Mesenchymal stem cell (in vitro differentiated cells and primary cell): Measurements from ENCODE around the gene FGGY.
"Not testable (repeated sequence)": the region's sequence is repeated elsewhere in the genome, so short reads cannot be mapped to it uniquely, and the experiment has no call there.

ENCODE experiments used
- DNase-seq: peaks from one replicate; pipeline ENCODE4 v3.0.0-alpha.2; 2013
- H2AFZ ChIP-seq: one replicate; pipeline ENCODE4 v1.6.1; 2013; ENCODE audit warnings: low read depth, mild to moderate bottlenecking, control low read depth, inconsistent platforms, low read length, moderate library complexity
- H2AK5ac ChIP-seq: 2 replicates; pipeline ENCODE4 v1.6.1; 2013; ENCODE audit warnings: low read length, moderate library complexity, mild to moderate bottlenecking, inconsistent platforms; ENCODE audit not compliant: severe bottlenecking
- H2BK120ac ChIP-seq: one replicate; pipeline ENCODE4 v1.6.1; 2013; ENCODE audit warnings: low read depth, mild to moderate bottlenecking, inconsistent platforms, low read length, moderate library complexity
- H2BK12ac ChIP-seq, 2 experiments: one replicate each; pipeline ENCODE4 v1.6.1; 2013; ENCODE audit warnings: inconsistent platforms in 2 of 2, low read length in 2 of 2, mild to moderate bottlenecking in 2 of 2, moderate library complexity in 2 of 2, control low read depth in 1 of 2
- H2BK15ac ChIP-seq: one replicate; pipeline ENCODE4 v1.6.1; 2013; ENCODE audit warnings: mild to moderate bottlenecking, low read depth, inconsistent platforms; ENCODE audit not compliant: poor library complexity, severe bottlenecking
- H2BK5ac ChIP-seq: 2 replicates; pipeline ENCODE4 v1.6.1; 2013; ENCODE audit warnings: low read depth, mild to moderate bottlenecking, low read length, control low read depth, inconsistent platforms; ENCODE audit not compliant: poor library complexity, severe bottlenecking
- H3K14ac ChIP-seq, 2 experiments: one replicate each; pipeline ENCODE4 v1.6.1; 2013; ENCODE audit warnings: inconsistent platforms in 2 of 2, low read length in 2 of 2, control low read depth in 1 of 2, mild to moderate bottlenecking in 1 of 2, moderate library complexity in 1 of 2
- H3K18ac ChIP-seq, 2 experiments: one replicate each; pipeline ENCODE4 v1.6.1; 2013; ENCODE audit warnings: inconsistent platforms in 2 of 2, low read length in 2 of 2, control low read depth in 1 of 2, low read depth in 1 of 2, mild to moderate bottlenecking in 1 of 2
- H3K23ac ChIP-seq, 2 experiments: one replicate each; pipeline ENCODE4 v1.6.1; 2013; ENCODE audit warnings: inconsistent platforms in 2 of 2, low read length in 2 of 2, mild to moderate bottlenecking in 2 of 2, moderate library complexity in 2 of 2, control low read depth in 1 of 2
- H3K27ac ChIP-seq: 2 replicates; pipeline ENCODE4 v1.5.1; 2013; ENCODE audit warnings: mild to moderate bottlenecking, moderate library complexity, low read length, control low read depth, inconsistent platforms; ENCODE audit not compliant: poor library complexity, severe bottlenecking
- H3K27me3 ChIP-seq, 2 experiments: 2 replicates each; pipeline versions ENCODE4 v1.6.1 to v1.7.0; 2013; ENCODE audit warnings: low read length in 2 of 2, mild to moderate bottlenecking in 2 of 2, moderate library complexity in 2 of 2, control low read depth in 1 of 2, inconsistent platforms in 1 of 2; ENCODE audit not compliant: control insufficient read depth in 1 of 2, insufficient read depth in 1 of 2
- H3K36me3 ChIP-seq, 2 experiments: 2 replicates each; pipeline versions ENCODE4 v1.6.1 to v1.7.0; 2013; ENCODE audit warnings: low read length in 2 of 2, control low read depth in 1 of 2, inconsistent platforms in 1 of 2, low read depth in 1 of 2, mild to moderate bottlenecking in 1 of 2; ENCODE audit not compliant: insufficient read depth in 2 of 2, control insufficient read depth in 1 of 2
- H3K4ac ChIP-seq, 2 experiments: one replicate each; pipeline ENCODE4 v1.6.1; 2013; ENCODE audit warnings: inconsistent platforms in 2 of 2, low read length in 2 of 2, mild to moderate bottlenecking in 2 of 2, moderate library complexity in 2 of 2, control low read depth in 1 of 2, low read depth in 1 of 2
- H3K4me1 ChIP-seq: 2 replicates; pipeline ENCODE4 v1.6.1; 2013; ENCODE audit warnings: low read depth, low read length, control low read depth; ENCODE audit not compliant: control insufficient read depth, insufficient read depth
- H3K4me2 ChIP-seq: 2 replicates; pipeline ENCODE4 v1.6.1; 2013; ENCODE audit warnings: low read length, mild to moderate bottlenecking, inconsistent platforms; ENCODE audit not compliant: poor library complexity, severe bottlenecking
- H3K4me3 ChIP-seq, 2 experiments: 2 replicates each; pipeline versions ENCODE4 v1.5.1 to v1.7.0; 2013; ENCODE audit warnings: low read length in 2 of 2, mild to moderate bottlenecking in 2 of 2, control low read depth in 1 of 2, low read depth in 1 of 2; ENCODE audit not compliant: insufficient read depth in 1 of 2
- H3K79me1 ChIP-seq: replicated peaks from 2 replicates; pipeline ENCODE4 v1.6.1; 2013; ENCODE audit warnings: mild to moderate bottlenecking, control low read depth, low read length, inconsistent platforms; ENCODE audit not compliant: poor library complexity, severe bottlenecking
- H3K9ac ChIP-seq: 2 replicates; pipeline ENCODE4 v1.7.0; 2013; ENCODE audit warnings: mild to moderate bottlenecking, low read length, moderate library complexity
- H3K9me3 ChIP-seq: 2 replicates; pipeline ENCODE4 v1.7.0; 2013; ENCODE audit warnings: mild to moderate bottlenecking, low read length; ENCODE audit not compliant: control insufficient read depth
- H4K8ac ChIP-seq: one replicate; pipeline ENCODE4 v1.6.1; 2013; ENCODE audit warnings: inconsistent platforms, mild to moderate bottlenecking, low read length, moderate library complexity
- H4K91ac ChIP-seq: one replicate; pipeline ENCODE4 v1.6.1; 2013; ENCODE audit warnings: mild to moderate bottlenecking, low read length, inconsistent platforms
- WGBS: methylation state at CpG from one replicate; pipeline ENCODE4 v1.1.7; 2013; ENCODE audit warnings: mixed read lengths; 5-methylcytosine and 5-hydroxymethylcytosine counted together

The FGGY gene

GRCh38 chr1:59492500-59492899, 195.6 kb downstream of the FGGY start:
- H3K4ac ChIP-seq = no peak overlapping the region
- H3K18ac ChIP-seq = no peak overlapping the region
- H3K4me1 ChIP-seq = no peaks in the 10 kb centered on the region
- H4K8ac ChIP-seq = no peak overlapping the region
- no peak overlapping the region for H3K4me2 ChIP-seq
- no peak overlapping the region for H3K9ac ChIP-seq
- no peak overlapping the region for H2BK5ac ChIP-seq
- 88% methylated on average over 1 of the region's 1 CpG for WGBS
- DNase-seq = no peak
- H2AK5ac ChIP-seq = no peak overlapping the region
- H2BK120ac ChIP-seq = no peak overlapping the region
- no peak overlapping the region for H2AFZ ChIP-seq
- H3K27me3 ChIP-seq = no peaks in the 10 kb centered on the region
- H3K36me3 ChIP-seq = no peaks in the 10 kb centered on the region
- H3K79me1 ChIP-seq = no peaks in the 10 kb centered on the region
- H3K27ac ChIP-seq = no peak overlapping the region
- H2BK12ac ChIP-seq = no peak overlapping the region
- no peak overlapping the region for H2BK15ac ChIP-seq
- H4K91ac ChIP-seq = no peak overlapping the region
- no peak overlapping the region for H3K14ac ChIP-seq
- peaks cover 6% of the 10 kb centered on the region for H3K9me3 ChIP-seq
- H3K4me3 ChIP-seq = no peak overlapping the region
- no peak overlapping the region for H3K23ac ChIP-seq

DNA sequence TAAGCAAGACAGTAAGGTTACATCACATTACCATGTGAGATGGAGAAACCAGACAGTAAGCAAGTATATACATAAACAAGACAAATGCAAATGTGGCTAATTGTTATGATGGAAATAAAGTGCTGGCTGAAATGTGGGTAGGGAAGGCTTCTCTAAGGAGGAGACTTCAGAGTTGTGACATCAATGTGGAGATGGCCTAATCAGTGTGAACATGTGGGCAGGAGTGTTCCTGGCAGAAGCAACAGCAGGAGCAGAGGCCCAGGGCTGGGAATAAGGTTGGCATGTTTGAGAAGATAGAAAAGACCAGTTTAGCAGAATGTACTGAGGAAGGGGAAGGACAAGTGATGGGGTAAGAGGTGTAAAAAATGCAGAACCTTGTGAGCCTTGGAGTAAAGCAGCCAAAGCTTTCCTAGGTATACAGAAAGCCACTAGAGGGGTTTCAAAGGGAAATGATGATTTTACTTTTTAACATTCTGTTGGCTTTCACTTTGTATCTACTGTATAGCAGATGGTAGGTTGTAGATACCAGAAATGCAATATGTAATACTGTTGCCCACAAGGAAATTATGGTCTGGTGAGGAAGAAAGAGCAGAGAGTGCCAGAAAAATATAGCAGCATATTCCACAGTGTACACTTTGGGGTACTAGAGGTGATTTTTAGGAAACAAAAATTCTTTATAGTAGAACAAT, 197.4 kb downstream of the FGGY start:
- Histone ChIP-seq H3K9me3 (peaks cover 6% of the 10 kb centered on the region), H3K27ac (no peak overlapping the region), H3K79me1 (no peaks in the 10 kb centered on the region), H3K23ac (no peak overlapping the region), H3K18ac (no peak overlapping the region), H3K14ac (peak overlapping the region in 1 of 2 experiments; percentile 48), H3K4me2 (no peak overlapping the region), H2BK5ac (no peak overlapping the region), H2AFZ (no peak overlapping the region), H2BK120ac (no peak overlapping the region), H3K36me3 (no peaks in the 10 kb centered on the region), H3K27me3 (no peaks in the 10 kb centered on the region), H4K91ac (no peak overlapping the region), H2AK5ac (no peak overlapping the region), H3K4me1 (peaks cover 3% of the 10 kb centered on the region), H2BK12ac (no peak overlapping the region), H3K4me3 (no peak overlapping the region), H4K8ac (no peak overlapping the region), H3K9ac (no peak overlapping the region), H2BK15ac (no peak overlapping the region), H3K4ac (peak overlapping the region in 1 of 2 experiments; percentile 15)
- peak; percentile 65 for DNase-seq

DNA sequence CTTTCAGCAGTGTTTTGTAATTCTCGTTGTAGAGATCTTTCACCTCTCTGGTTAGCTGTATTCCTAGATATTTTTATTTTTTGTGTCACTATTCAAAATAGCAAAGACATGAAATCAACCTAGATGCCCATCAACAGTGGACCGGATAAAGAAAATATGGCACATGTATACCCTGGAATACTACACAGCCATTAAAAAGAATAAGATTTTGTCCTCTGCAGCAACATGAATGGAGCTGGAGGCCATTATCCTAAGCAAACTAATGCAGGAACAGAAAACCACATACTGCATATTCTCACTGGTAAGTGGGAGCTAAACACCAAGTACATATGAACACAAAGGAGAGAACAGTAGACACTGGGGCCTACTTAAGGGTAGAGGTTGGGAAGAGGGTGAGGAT, 199.3 kb downstream of the FGGY start:
- H3K9ac ChIP-seq, H3K79me1 ChIP-seq: not testable (repeated sequence)
- WGBS = 93% methylated on average over 1 of the region's 2 CpGs

GRCh38 chr1:59497616-59498015, 200.7 kb downstream of the FGGY start:
- DNase-seq = no peak
- no peak overlapping the region for H3K18ac ChIP-seq
- no peak overlapping the region for H3K4me2 ChIP-seq
- H3K14ac ChIP-seq = no peak overlapping the region
- no peak overlapping the region for H2BK5ac ChIP-seq
- H3K9ac ChIP-seq = no peak overlapping the region
- no peak overlapping the region for H4K8ac ChIP-seq
- H2AFZ ChIP-seq = no peak overlapping the region
- H2BK15ac ChIP-seq = no peak overlapping the region
- H2AK5ac ChIP-seq = no peak overlapping the region
- no peaks in the 10 kb centered on the region for H3K36me3 ChIP-seq
- peaks cover 6% of the 10 kb centered on the region for H3K9me3 ChIP-seq
- H3K4ac ChIP-seq = no peak overlapping the region
- WGBS = 97% methylated on average over 7 of the region's 7 CpGs
- no peak overlapping the region for H3K4me3 ChIP-seq
- no peak overlapping the region for H4K91ac ChIP-seq
- H3K4me1 ChIP-seq = peaks cover 7% of the 10 kb centered on the region
- no peaks in the 10 kb centered on the region for H3K79me1 ChIP-seq
- no peak overlapping the region for H2BK12ac ChIP-seq
- no peaks in the 10 kb centered on the region for H3K27me3 ChIP-seq
- no peak overlapping the region for H2BK120ac ChIP-seq
- H3K27ac ChIP-seq = no peak overlapping the region
- no peak overlapping the region for H3K23ac ChIP-seq

More for the DNA sequence above, 199.3 kb downstream of the FGGY start:
- not testable (repeated sequence) for H3K23ac ChIP-seq, H3K36me3 ChIP-seq, DNase-seq, H3K14ac ChIP-seq, H4K91ac ChIP-seq, H2BK120ac ChIP-seq, H3K18ac ChIP-seq, H3K4ac ChIP-seq, H3K27me3 ChIP-seq, H3K9me3 ChIP-seq, H2BK12ac ChIP-seq, H3K4me1 ChIP-seq, H3K4me3 ChIP-seq, H3K4me2 ChIP-seq, H2BK15ac ChIP-seq, H4K8ac ChIP-seq, H2BK5ac ChIP-seq, H2AFZ ChIP-seq, H2AK5ac ChIP-seq, H3K27ac ChIP-seq
